Measurements from ENCODE around the gene RALGPS2.

Gene RALGPS2

GRCh38 chr1:178690496-178690895 lies 34.5 kb upstream of the RALGPS2 start:
- Histone ChIP-seq H3K4me1 (ENCODE audit: control insufficient read depth, insufficient read depth, low read length) (no peaks in the 10 kb centered on the region), H3K4me3 (ENCODE audit: insufficient read depth, low read depth, low read length) (no peak overlapping the region), H3K9me3 (ENCODE audit: control insufficient read depth, low read length) (no peaks in the 10 kb centered on the region), H3K27me3 (ENCODE audit: control insufficient read depth, insufficient read depth, low read length, poor library complexity, severe bottlenecking) (no peaks in the 10 kb centered on the region), H3K36me3 (ENCODE audit: control insufficient read depth, insufficient read depth, low read length) (no peaks in the 10 kb centered on the region), H3K27ac (ENCODE audit: insufficient read depth, low read depth, low read length, poor library complexity, severe bottlenecking) (no peak overlapping the region)
- 77 to 90% methylated on average over 5 of the region's 5 CpGs for WGBS, 2 experiments

- no peaks in the 10 kb centered on the region for H3K27me3 ChIP-seq (ENCODE audit: control insufficient read depth, insufficient read depth, low read length, poor library complexity, severe bottlenecking)
- no peak overlapping the region for H3K4me3 ChIP-seq (ENCODE audit: insufficient read depth, low read depth, low read length)
- H3K27ac ChIP-seq (ENCODE audit: insufficient read depth, low read depth, low read length, poor library complexity, severe bottlenecking): no peak overlapping the region
- no peaks in the 10 kb centered on the region for H3K4me1 ChIP-seq (ENCODE audit: control insufficient read depth, insufficient read depth, low read length)
- H3K9me3 ChIP-seq (ENCODE audit: control insufficient read depth, low read length): no peaks in the 10 kb centered on the region
- H3K36me3 ChIP-seq (ENCODE audit: control insufficient read depth, insufficient read depth, low read length): no peaks in the 10 kb centered on the region
- 93 to 96% methylated on average over 3 to 5 of the region's 5 CpGs for WGBS, 2 experiments
These were observed 32.3 kb upstream of the RALGPS2 start for GRCh38 chr1:178692564-178693327.

- Histone ChIP-seq H3K36me3 (ENCODE audit: control insufficient read depth, insufficient read depth, low read length) (no peaks in the 10 kb centered on the region), H3K27me3 (ENCODE audit: control insufficient read depth, insufficient read depth, low read length, poor library complexity, severe bottlenecking) (no peaks in the 10 kb centered on the region), H3K4me1 (ENCODE audit: control insufficient read depth, insufficient read depth, low read length) (no peaks in the 10 kb centered on the region), H3K4me3 (ENCODE audit: insufficient read depth, low read depth, low read length) (no peak overlapping the region), H3K27ac (ENCODE audit: insufficient read depth, low read depth, low read length, poor library complexity, severe bottlenecking) (no peak overlapping the region), H3K9me3 (ENCODE audit: control insufficient read depth, low read length) (no peaks in the 10 kb centered on the region)
- whole genome bisulfite sequencing, 2 experiments: 11 to 19% methylated on average over 2 of the region's 2 CpGs
These were observed 31.7 kb upstream of the RALGPS2 start for GRCh38 chr1:178693366-178693765.

- Histone ChIP-seq H3K4me3 (ENCODE audit: insufficient read depth, low read depth, low read length) (no peak overlapping the region), H3K36me3 (ENCODE audit: control insufficient read depth, insufficient read depth, low read length) (no peaks in the 10 kb centered on the region), H3K27ac (ENCODE audit: insufficient read depth, low read depth, low read length, poor library complexity, severe bottlenecking) (no peak overlapping the region), H3K27me3 (ENCODE audit: control insufficient read depth, insufficient read depth, low read length, poor library complexity, severe bottlenecking) (no peaks in the 10 kb centered on the region), H3K4me1 (ENCODE audit: control insufficient read depth, insufficient read depth, low read length) (no peaks in the 10 kb centered on the region), H3K9me3 (ENCODE audit: control insufficient read depth, low read length) (no peaks in the 10 kb centered on the region)
- 86 to 93% methylated on average over 2 of the region's 2 CpGs for WGBS, 2 experiments
These were observed 30.0 kb upstream of the RALGPS2 start for GRCh38 chr1:178694923-178695525.

- Histone ChIP-seq H3K36me3 (ENCODE audit: control insufficient read depth, insufficient read depth, low read length) (no peaks in the 10 kb centered on the region), H3K27me3 (ENCODE audit: control insufficient read depth, insufficient read depth, low read length, poor library complexity, severe bottlenecking) (no peaks in the 10 kb centered on the region), H3K9me3 (ENCODE audit: control insufficient read depth, low read length) (no peaks in the 10 kb centered on the region), H3K27ac (ENCODE audit: insufficient read depth, low read depth, low read length, poor library complexity, severe bottlenecking) (no peak overlapping the region), H3K4me1 (ENCODE audit: control insufficient read depth, insufficient read depth, low read length) (no peaks in the 10 kb centered on the region), H3K4me3 (ENCODE audit: insufficient read depth, low read depth, low read length) (no peak overlapping the region)
- WGBS, 2 experiments: 57 to 71% methylated on average over 2 of the region's 2 CpGs
These were observed 22.9 kb upstream of the RALGPS2 start for GRCh38 chr1:178702146-178702545.

DNA sequence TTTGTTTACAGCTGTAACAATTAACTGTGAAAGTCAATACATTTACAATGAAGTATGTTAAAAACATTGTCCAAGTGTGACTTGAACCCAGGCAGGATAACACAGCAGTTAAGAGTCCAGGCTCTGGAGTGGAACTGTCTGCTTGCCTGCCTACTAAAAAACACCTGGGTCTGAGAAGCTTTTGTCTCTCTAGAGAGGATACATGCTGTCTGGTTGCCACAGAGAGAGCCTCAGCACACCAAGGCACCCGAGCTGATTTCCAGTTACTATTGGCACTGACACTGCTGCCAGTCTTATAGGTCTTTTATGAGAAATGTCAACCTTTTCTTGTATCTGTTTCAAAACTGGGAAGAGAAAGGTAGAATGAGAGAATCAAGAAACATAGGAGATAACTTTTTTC lies 20.2 kb upstream of the RALGPS2 start:
- no peak overlapping the region for H3K27ac ChIP-seq (ENCODE audit: insufficient read depth, low read depth, low read length, poor library complexity, severe bottlenecking)
- WGBS, 2 experiments: 75 to 90% methylated on average over 1 of the region's 1 CpG
- no peaks in the 10 kb centered on the region for H3K27me3 ChIP-seq (ENCODE audit: control insufficient read depth, insufficient read depth, low read length, poor library complexity, severe bottlenecking)
- no peaks in the 10 kb centered on the region for H3K36me3 ChIP-seq (ENCODE audit: control insufficient read depth, insufficient read depth, low read length)
- H3K4me1 ChIP-seq (ENCODE audit: control insufficient read depth, insufficient read depth, low read length): no peaks in the 10 kb centered on the region
- no peaks in the 10 kb centered on the region for H3K9me3 ChIP-seq (ENCODE audit: control insufficient read depth, low read length)
- H3K4me3 ChIP-seq (ENCODE audit: insufficient read depth, low read depth, low read length): no peak overlapping the region

- no peak overlapping the region for H3K27ac ChIP-seq (ENCODE audit: insufficient read depth, low read depth, low read length, poor library complexity, severe bottlenecking)
- no peaks in the 10 kb centered on the region for H3K4me1 ChIP-seq (ENCODE audit: control insufficient read depth, insufficient read depth, low read length)
- H3K36me3 ChIP-seq (ENCODE audit: control insufficient read depth, insufficient read depth, low read length): no peaks in the 10 kb centered on the region
- H3K4me3 ChIP-seq (ENCODE audit: insufficient read depth, low read depth, low read length): no peak overlapping the region
- H3K27me3 ChIP-seq (ENCODE audit: control insufficient read depth, insufficient read depth, low read length, poor library complexity, severe bottlenecking): no peaks in the 10 kb centered on the region
- WGBS, 2 experiments: 92 to 100% methylated on average over 2 of the region's 2 CpGs
- H3K9me3 ChIP-seq (ENCODE audit: control insufficient read depth, low read length): no peaks in the 10 kb centered on the region
These were observed 18.6 kb upstream of the RALGPS2 start for GRCh38 chr1:178706432-178706831.

DNA sequence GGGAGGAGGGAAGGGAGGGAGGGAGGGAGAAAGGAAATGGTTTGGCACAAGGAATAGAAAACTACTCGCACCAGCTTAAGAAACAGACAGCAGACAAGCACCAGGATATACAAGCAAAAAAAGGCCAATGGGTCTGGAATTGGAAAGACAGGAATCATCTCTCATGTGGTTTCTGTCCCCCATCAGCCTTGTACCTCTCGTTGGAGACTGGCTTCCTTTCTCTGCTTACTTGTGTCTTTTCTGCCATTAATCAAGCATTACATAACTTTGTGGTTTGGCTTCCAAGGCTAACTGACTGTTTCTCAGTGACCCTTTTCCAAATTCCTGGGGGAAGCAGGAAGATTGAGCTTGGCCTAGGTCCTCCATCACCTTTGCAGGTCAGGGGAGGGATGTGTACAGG lies 11.8 kb upstream of the RALGPS2 start:
- no peaks in the 10 kb centered on the region for H3K27me3 ChIP-seq (ENCODE audit: control insufficient read depth, insufficient read depth, low read length, poor library complexity, severe bottlenecking)
- 86 to 92% methylated on average over 2 of the region's 2 CpGs for WGBS, 2 experiments
- H3K9me3 ChIP-seq (ENCODE audit: control insufficient read depth, low read length): no peaks in the 10 kb centered on the region
- no peaks in the 10 kb centered on the region for H3K36me3 ChIP-seq (ENCODE audit: control insufficient read depth, insufficient read depth, low read length)
- no peaks in the 10 kb centered on the region for H3K4me1 ChIP-seq (ENCODE audit: control insufficient read depth, insufficient read depth, low read length)
- H3K27ac ChIP-seq (ENCODE audit: insufficient read depth, low read depth, low read length, poor library complexity, severe bottlenecking): no peak overlapping the region
- H3K4me3 ChIP-seq (ENCODE audit: insufficient read depth, low read depth, low read length): no peak overlapping the region

GRCh38 chr1:178714453-178714852 lies 10.6 kb upstream of the RALGPS2 start:
- Histone ChIP-seq H3K9me3 (ENCODE audit: control insufficient read depth, low read length) (no peaks in the 10 kb centered on the region), H3K27me3 (ENCODE audit: control insufficient read depth, insufficient read depth, low read length, poor library complexity, severe bottlenecking) (no peaks in the 10 kb centered on the region), H3K4me1 (ENCODE audit: control insufficient read depth, insufficient read depth, low read length) (no peaks in the 10 kb centered on the region), H3K4me3 (ENCODE audit: insufficient read depth, low read depth, low read length) (no peak overlapping the region), H3K36me3 (ENCODE audit: control insufficient read depth, insufficient read depth, low read length) (no peaks in the 10 kb centered on the region), H3K27ac (ENCODE audit: insufficient read depth, low read depth, low read length, poor library complexity, severe bottlenecking) (no peak overlapping the region)
- WGBS, 2 experiments: 85 to 93% methylated on average over 4 of the region's 4 CpGs

DNA sequence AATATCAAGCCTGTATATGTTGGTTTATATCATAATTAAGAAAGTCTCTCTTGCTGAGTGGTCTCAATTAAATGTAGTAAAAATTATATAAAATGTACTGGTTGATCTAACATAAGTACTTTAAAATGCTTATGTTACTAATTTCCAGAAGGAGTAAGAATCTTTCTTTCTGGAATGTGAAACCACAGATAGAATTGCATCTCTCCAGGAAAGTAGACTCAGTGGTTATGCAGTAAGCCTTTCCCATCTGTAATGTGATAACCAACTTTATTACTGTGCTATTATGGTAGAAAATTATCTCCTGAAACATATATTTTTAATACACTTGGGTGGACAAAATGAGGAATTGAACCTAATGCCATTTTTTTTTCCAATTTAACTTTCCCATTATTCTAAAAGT lies 8.9 kb upstream of the RALGPS2 start:
- no peaks in the 10 kb centered on the region for H3K27me3 ChIP-seq (ENCODE audit: control insufficient read depth, insufficient read depth, low read length, poor library complexity, severe bottlenecking)
- no peak overlapping the region for H3K4me3 ChIP-seq (ENCODE audit: insufficient read depth, low read depth, low read length)
- H3K27ac ChIP-seq (ENCODE audit: insufficient read depth, low read depth, low read length, poor library complexity, severe bottlenecking): no peak overlapping the region
- H3K36me3 ChIP-seq (ENCODE audit: control insufficient read depth, insufficient read depth, low read length): no peaks in the 10 kb centered on the region
- no peaks in the 10 kb centered on the region for H3K9me3 ChIP-seq (ENCODE audit: control insufficient read depth, low read length)
- no peaks in the 10 kb centered on the region for H3K4me1 ChIP-seq (ENCODE audit: control insufficient read depth, insufficient read depth, low read length)
